GM21619 (cell line): Measurements from ENCODE around the gene S100A4.
"Not testable (repeated sequence)": the region's sequence is repeated elsewhere in the genome, so short reads cannot be mapped to it uniquely, and the experiment has no call there.

Experiments used
- ATAC-seq: cut with Tn5 transposase; IDR thresholded peaks from one replicate; pipeline ENCODE4 v1.9.1; 2021; ENCODE audit not compliant: unreplicated experiment

Gene S100A4

DNA sequence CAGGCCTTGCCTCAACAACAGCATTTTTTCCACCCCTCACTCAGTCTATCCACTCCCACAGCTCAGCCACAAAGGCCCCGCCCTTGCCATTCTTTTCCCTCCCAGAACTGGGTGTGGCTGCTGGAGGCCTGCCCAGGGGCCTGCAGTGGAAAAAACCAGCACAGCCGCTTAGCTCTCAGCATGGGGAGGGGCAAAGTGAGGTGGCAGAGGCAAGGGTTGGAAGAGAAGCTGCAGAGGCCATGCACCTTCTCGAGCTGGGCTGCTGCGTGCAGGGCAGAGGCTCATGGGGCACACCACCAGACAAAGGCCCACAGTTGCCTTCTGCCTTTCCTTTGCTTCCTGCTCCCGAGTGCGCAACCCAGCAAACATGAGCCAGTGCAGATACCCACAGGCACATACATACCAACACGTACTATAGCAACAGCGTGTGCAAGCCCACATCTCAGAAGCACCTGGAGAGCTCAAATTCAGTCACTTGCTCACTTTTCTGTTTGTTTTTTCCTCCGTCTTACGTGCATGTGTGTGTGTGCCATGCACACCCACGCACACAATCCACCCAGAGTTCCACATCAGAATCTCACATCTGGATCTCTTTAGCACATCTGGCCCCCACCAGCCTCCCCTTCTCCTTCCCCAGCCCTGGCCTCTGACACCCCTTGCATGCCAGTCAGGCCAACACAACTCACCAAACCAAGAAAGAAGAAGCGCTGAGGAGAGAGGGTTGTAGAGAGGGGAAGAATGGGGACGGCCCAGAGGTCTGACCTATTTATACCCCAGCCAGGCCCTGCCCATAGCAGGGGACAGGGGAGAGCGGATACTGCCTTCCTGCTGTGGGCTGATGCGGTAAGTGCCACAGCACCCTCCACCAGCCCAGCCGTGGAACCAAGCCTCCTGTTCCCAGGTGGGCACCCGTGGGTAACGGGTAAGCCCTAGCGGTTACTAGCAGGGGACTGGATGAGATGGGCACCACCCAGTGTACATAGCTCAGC, at the start of gene S100A4:
S100A4 (minus strand) TSS at position 740 of the 989 bp plus-strand sequence. CDS start 1,012 bp downstream, outside the sequence.
- no peak for ATAC-seq

DNA sequence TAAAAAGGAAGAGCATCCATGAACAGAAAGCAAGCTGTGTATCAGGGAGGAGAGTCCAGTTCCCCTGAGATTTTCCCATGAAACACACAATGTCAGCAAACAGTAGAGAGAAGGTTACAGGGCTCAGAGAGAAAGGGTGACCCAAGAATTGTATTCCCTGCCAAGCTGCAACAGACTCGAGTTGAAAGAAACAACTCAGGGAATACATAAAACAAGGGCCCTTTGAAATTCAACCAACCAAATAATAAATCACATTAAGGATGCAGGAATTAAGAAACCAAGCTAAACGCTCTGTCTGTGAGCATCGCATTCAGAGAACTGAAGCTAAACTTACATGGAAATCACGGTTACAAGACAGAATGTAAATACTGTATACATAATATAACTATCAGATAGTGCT, 47.1 kb upstream of the S100A4 start:
- no peak for ATAC-seq

DNA sequence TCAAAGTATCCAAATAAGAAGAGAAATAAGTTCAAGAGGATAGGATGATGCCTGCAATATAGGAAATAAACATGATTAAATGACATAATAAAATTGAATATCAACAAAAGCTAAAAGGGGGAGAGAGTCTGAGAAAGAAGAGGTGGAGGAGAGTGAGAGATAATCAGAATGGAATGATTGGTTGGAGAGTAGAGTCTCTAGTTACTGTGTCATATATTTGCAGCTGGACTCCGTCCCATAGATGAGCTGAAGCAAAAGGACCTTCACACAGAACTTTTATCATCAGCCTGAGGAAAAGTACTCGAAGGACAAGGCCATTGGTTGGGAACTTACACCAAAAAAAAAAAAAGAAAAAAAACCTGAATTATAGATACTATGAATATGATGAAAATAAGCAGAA, 42.9 kb upstream of the S100A4 start:
- ATAC-seq: no peak

DNA sequence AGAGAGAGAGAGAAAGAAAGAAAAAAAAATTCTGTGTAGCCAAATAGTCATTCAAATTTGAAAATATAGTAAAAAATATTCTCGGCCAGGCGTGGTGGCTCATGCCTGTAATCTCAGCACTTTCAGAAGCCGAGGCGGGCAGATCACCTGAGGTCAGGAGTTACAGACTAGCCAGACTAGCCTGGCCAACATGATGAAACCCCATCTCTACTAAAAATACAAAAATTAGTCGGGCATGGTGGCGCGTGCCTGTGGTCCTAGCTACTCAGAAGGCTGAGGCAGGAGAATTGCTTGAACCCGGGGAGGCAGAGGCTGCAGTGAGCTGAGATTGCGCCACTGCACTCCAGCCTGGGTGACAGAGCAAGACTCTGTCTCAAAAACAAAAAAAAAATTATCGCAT, 42.4 kb upstream of the S100A4 start:
- not testable (repeated sequence) for ATAC-seq

DNA sequence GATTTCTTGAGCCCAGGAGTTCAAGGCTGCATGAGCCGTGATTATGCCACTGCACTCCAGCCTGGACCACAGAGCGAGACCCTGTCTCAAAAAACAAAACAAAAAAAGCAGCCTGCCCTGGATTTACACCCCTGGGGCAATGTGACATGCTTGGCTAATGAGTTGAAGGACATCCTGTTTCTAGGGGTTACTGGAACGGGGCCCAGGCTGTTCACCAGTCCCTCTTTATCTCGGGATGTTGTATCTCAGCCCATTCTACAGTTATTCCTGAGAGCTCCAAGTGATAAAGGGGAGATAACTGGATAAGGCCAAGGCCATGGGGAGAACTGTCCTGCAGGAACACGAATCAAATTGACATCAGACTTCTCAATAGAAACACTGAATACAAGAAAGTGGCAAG, 41.7 kb upstream of the S100A4 start:
- no peak for ATAC-seq

DNA sequence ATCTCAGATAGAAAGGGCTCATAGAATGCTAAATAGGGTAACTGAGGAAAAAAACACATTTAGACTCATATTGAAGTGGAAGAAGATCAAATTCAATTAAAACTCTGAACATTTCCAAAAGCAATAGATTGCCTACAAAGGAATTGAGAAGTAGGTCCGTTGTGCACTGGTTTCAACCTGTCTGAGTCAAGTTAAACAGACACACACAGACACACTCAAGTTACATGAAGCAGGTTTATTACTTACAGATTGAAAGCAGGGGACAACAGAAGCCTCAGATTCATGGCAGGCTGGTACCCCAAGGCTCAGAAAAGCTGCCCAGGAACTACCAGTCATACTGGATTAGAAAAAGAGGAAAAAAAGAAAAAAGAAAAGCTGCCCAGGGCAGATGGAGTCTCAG, 40.7 kb upstream of the S100A4 start:
- no peak for ATAC-seq

DNA sequence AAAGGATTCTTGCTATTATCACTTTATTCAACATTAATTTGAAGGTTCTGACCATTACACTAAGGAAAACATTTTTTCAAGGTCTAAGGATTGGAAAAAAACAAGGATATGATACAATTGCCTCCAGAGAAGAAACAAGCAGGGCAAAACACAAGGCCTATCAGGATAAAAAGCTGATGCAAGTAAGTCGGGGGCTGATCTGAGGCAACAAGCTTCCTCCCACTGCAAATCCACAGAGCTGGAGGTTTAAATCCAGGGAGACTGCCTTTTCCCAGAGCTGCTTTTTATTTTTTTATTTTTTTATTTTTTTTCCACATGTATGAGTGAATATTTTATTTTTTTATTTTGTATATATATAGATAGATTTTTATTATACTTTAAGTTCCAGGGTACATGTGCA, 39.4 kb upstream of the S100A4 start:
- ATAC-seq: no peak

DNA sequence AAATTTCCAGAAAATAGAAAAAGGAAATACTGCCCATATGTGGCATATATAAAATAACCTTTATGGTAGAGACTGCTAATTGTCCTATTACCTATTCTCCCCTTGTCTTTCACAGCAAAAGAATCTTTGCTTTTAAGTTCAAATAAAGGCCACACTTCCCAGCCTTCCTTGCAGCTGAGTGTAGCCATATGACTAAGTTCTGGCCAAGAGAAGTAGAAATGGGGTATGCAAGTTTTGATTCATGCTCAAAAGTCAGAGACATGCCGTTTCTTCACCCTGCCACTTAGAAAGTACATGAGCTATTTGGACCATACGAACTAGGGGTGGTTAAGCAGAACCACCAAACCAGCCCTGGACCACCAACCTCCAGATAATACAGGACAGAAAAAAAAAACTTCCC, 38.4 kb upstream of the S100A4 start:
- no peak for ATAC-seq

DNA sequence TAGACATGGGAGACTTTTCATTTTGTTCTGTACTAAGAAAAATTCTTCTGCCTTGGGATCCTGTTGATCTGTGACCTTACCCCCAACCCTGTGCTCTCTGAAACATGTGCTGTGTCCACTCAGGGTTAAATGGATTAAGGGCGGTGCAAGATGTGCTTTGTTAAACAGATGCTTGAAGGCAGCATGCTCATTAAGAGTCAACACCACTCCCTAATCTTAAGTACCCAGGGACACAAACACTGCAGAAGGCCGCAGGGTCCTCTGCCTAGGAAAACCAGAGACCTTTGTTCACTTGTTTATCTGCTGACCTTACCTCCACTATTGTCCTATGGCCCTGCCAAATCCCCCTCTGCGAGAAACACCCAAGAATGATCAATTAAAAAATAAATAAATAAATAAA, 37.9 kb upstream of the S100A4 start:
- not testable (repeated sequence) for ATAC-seq

DNA sequence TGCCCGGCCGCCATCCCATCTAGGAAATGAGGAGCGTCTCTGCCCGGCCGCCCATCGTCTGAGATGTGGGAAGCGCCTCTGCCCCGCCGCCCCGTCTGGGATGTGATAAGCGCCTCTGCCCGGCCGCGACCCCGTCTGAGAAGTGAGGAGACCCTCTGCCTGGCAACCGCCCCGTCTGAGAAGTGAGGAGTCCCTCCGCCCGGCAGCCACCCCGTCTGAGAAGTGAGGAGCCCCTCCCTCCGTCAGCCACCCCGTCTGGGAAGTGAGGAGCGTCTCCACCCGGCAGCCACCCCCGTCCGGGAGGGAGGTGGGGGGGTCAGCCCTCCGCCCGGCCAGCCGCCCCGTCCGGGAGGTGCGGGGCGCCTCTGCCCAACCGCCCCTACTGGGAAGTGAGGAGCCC, 37.2 kb upstream of the S100A4 start:
- not testable (repeated sequence) for ATAC-seq

DNA sequence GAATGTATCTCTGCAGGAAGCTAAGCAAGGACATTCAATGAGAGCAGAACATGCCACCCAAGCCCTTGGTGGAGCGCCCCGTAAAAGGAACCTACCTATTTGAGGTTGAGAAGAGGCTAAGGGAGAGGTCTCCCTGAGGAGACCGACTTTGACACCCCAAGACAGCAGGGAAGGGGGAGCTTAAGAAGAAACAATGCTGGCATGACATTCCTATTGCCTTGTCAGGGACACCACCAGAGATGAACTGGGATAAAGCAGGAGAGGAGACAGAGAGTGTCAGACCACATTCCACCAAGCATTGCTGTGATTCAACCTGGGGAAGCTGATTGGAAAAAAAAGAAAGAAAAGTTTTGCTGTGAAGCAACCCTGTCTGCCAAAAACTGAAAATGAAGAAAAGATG, 33.3 kb upstream of the S100A4 start:
- no peak for ATAC-seq

DNA sequence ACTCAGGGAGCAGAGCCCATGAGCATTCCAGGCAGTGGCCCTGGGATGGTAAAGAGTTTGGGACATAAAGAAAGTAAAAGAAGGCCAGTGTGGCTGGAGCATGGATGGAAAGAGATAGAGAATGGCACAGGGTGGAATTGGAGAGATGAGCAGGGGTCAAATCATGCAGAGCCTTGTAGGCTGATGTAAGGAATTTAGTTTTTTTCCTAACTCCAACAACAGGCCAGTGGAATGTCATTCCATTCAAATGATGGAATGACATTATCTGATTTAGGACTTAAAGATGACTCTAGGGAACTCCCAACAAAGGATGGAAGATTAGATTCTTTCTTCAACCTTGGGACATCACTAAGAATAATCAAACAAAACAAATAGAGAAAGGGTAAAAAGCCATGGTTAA, 32.9 kb upstream of the S100A4 start:
- ATAC-seq: no peak

DNA sequence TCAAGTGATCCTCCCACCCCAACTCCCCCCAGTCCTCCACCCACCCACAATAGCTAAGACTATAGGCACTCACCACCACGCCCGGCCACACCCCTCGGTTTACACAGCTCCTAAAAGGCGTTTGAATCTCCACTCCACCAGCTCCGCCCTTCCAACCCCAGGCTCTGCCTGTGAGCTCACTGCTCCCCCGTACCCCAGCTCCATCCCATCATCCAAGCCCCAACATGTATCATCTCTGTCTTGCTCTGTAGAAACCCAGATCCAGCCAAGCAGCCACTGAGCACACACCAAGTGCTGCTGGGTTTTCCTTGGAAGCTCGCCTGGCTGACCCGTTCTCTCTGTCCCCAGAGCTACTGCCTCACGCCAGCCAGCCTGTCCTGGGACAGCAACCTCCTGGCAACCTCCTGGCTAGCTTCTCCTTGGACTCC, 32.0 kb upstream of the S100A4 start:
- no peak for ATAC-seq

DNA sequence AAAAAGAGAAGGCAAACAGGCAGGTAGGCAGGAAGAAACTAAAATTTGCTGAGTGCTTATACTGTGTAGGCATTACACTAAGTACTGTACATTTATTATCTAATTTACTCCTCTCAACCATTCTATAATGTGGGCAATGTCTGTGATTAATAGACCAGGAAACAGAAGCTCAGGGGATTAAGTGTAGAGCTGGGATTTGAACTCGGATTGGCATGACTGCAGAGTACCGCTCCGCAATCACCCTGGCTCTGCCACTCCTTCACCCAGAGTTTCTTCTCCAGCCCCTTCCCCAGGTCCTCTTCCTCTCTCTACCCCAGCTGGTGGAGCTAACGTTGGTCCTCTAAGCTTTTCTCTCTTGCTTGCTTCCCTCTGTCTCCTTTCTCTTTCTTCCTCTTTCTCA, 31.5 kb upstream of the S100A4 start:
- no peak for ATAC-seq

DNA sequence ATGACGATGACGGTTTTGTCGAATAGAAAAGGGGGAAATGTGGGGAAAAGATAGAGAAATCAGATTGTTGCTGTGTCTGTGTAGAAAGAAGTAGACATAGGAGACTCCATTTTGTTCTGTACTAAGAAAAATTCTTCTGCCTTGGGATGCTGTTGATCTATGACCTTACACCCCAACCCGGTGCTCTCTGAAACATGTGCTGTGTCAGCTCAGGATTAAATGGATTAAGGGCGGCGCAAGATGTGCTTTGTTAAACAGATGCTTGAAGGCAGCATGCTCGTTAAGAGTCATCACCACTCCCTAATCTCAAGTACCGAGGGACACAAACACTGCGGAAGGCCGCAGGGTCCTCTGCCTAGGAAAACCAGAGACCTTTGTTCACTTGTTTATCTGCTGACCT, 29.9 kb upstream of the S100A4 start:
- not testable (repeated sequence) for ATAC-seq

DNA sequence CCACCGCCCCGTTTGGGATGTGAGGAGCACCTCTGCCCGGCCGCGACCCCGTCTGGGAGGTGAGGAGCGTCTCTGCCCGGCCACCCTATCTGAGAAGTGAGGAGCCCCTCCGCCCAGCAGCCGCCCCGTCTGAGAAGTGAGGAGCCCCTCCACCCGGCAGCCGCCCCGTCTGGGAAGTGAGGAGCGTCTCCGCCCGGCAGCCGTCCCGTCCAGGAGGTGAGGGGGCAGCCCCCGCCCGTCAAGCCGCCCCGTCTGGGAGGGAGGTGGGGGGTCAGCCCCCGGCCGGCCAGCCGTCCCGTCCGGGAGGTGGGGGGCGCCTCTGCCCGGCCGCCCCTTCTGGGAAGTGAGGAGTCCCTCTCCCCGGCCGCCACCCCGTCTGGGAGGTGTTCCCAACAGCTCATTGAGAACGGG, 29.5 kb upstream of the S100A4 start:
- not testable (repeated sequence) for ATAC-seq

DNA sequence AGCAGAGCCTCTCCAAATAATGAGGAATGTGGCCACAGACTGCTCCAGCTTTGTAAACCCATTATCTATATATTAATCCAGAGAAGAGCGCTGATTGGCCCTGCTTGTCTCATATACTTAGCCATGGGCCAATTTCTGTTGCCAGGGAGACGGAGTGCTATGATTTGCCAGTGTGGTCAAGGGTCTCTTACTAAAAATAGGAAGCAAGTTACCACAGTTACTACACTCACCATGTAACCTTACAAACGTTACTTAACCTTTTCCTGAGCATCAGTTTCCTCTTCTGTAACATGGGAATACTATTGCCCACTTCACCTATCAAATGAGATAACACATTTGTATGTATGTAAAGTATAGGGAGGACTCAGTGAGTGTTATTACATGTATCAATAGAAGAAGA, 27.7 kb upstream of the S100A4 start:
- no peak for ATAC-seq

DNA sequence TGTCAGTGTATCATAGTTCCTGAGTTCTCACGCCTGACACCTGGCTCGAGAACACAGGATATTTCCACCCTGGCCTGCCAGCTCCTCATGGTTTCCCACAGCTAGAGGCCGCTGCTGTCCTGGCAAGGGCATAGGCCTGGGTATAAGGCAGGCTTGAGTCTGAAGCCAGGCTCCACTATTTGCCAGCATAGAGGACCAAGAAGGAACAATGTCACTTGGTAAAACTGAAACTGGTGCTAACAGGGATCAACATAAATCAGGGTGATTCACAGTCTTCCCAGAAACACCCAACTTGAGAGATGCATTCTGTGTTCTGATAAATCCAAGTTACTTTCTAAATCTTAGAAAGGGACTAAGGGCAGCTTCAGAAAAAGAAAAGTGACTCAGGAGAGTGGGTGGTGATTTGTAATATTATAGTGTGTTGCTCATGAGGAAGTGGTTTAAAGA, 27.0 kb upstream of the S100A4 start:
- ATAC-seq: no peak

DNA sequence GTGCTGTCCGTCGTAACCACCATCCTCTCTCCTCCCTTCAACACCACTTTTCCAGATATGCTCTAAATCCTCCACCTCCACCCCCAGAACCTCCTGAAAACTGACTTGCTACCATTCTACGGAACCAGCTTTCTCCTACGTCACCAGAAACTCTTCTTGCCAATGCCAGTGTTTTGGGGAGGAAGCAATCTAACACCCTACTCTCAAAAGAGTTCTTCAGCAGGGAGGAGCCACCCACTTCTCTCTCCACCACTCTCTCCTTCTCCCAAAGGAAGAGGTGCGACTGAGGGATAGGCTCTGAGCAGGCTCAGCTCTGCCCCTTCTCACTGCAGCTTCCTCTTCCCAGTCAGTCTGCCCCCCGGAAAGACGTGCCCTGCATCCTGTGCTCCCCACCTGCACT, 26.1 kb upstream of the S100A4 start:
- no peak for ATAC-seq

DNA sequence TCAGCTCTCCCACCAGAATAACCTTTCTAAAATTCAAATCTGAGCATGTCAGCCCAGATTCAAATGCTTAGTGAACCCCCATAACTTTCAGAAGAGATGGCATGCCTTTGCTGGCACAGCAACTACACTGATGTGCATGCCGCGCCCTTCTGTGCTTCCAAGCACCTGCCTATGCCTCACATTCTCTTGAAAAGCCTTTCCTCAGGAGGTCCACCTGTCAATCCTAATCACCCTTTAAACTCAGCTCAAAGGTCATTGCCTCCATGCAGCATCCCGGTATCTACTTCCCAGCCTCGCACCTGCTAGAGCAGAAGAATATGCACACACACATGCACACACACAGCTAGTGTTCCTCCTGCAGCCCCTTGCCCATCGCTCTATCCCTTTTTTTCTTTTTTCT, 25.3 kb upstream of the S100A4 start:
- no peak for ATAC-seq

DNA sequence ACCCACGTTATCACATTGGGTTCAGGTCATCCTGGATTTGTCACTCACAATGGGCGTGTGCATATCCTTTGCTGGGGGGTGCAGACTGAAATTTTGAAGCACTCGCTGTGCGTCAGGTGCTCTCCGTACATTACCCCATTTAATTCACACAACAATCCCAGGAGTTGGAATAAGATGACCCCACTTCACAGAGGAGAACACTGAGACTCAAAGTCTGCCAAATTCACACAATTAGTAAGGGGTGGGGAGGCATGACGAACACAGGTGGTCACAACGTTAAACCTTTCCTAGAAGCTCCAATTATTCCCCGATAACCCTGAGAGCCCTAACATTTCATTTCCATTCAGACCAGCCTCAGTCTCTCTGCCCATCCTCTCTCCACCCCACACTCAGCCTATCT, 23.9 kb upstream of the S100A4 start:
- ATAC-seq: no peak

DNA sequence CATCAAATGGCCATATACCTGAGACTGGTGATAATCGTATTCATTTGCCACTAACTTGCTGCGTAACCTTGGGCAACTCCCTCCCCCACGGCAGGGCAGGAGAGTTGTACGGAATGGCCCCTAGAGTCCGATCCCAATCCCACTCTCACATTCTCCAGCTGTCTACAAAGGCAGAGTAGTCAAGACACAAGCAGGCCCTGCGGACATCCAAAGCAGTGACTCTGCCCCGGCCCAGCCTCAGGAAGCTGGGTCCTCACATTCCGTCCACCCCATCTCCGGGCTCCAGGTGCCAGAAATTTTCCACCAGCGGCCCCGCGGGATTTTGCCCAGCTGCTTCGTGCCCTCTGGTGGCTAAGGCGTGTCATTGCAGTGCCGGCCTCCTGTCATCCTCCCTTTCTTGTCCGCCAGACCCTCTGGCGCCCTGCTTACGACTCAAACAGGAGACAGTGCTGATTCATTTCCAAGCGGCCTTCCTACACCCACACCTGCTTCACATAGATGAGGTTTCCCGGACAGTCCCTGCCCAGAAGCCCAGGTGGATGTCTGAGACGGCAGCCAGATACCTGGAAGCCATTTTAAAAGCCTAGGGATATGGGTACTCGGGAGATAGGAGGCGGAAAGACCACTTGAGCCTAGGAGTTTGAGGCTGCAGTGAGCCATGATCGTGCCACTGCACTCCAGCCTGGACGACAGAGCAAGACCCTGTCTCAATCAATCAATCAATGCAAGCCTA, 22.9 kb upstream of the S100A4 start:
- no peak for ATAC-seq
